Astrocyte of the spinal cord (primary cell): ENCODE results near the gene MTSS2.

Source experiments
- DNase-seq: peaks from one replicate; pipeline ENCODE4 v3.0.0; 2011; ENCODE audit warnings: low read depth, low spot score
- H3K4me3 ChIP-seq: 2 replicates; pipeline ENCODE4 v1.5.1; 2011; ENCODE audit warnings: low read depth, mild to moderate bottlenecking, low read length, moderate library complexity
- in situ Hi-C: cut with HindIII; loops from 2 replicates; pipeline ENCODE4 v1.10.0; 2017; ENCODE audit warnings: low sequenced_read_pairs
- TF ChIP-seq, protein P1 (sequence below): IDR thresholded peaks from 2 replicates; pipeline ENCODE4 v1.5.1; 2012; ENCODE audit warnings: low read depth, mild to moderate bottlenecking, low read length, inconsistent platforms

The MTSS2 gene

DNA sequence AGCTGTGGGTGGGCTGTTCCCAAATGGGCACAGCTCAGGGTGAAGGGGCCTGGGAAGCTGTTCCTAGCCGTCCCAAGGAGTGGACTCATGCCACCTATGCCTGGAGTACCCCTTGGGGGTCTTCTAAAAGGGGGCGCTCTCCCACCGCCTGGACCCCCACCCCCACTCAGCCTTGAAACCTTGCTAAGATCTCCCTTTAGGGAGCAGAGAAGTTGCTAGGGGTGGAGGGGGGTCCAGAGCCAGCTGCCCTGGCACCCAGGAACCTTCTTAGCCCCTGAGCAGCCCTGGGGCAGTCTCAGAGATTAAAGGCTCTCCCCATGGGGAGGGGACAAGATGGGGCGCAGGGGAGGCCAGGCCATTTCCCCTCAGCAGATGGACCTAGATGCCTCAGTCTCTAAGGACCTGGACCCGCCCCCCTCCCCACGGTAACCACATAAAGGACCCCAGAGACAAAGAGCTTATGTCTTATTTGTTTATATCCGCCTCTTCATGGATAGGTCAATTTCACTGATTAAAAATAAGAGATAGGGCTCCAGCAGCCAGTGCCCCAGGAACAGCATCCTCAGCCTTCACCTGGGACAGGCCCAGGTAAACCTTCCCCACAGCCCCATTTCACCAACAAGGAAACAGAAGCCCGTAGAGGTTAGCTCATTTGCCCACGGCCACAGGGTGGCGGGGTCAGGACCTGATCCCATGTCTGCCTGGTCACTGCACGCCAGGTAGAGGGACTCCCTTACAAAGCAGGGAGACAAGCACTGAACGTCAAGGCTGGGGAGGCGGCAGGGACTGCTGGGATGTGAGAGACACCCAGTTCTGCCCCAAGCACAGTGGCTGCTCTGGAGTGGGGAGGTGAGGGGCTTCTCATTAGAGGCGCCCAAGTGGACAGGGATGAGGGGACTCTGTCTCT is 3.4 kb downstream of the MTSS2 start:
- in situ Hi-C loops = no loop called here
- TF ChIP-seq, protein P1, sequence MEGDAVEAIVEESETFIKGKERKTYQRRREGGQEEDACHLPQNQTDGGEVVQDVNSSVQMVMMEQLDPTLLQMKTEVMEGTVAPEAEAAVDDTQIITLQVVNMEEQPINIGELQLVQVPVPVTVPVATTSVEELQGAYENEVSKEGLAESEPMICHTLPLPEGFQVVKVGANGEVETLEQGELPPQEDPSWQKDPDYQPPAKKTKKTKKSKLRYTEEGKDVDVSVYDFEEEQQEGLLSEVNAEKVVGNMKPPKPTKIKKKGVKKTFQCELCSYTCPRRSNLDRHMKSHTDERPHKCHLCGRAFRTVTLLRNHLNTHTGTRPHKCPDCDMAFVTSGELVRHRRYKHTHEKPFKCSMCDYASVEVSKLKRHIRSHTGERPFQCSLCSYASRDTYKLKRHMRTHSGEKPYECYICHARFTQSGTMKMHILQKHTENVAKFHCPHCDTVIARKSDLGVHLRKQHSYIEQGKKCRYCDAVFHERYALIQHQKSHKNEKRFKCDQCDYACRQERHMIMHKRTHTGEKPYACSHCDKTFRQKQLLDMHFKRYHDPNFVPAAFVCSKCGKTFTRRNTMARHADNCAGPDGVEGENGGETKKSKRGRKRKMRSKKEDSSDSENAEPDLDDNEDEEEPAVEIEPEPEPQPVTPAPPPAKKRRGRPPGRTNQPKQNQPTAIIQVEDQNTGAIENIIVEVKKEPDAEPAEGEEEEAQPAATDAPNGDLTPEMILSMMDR = no peak
- no peak for DNase-seq
- no peak overlapping the region for H3K4me3 ChIP-seq

DNA sequence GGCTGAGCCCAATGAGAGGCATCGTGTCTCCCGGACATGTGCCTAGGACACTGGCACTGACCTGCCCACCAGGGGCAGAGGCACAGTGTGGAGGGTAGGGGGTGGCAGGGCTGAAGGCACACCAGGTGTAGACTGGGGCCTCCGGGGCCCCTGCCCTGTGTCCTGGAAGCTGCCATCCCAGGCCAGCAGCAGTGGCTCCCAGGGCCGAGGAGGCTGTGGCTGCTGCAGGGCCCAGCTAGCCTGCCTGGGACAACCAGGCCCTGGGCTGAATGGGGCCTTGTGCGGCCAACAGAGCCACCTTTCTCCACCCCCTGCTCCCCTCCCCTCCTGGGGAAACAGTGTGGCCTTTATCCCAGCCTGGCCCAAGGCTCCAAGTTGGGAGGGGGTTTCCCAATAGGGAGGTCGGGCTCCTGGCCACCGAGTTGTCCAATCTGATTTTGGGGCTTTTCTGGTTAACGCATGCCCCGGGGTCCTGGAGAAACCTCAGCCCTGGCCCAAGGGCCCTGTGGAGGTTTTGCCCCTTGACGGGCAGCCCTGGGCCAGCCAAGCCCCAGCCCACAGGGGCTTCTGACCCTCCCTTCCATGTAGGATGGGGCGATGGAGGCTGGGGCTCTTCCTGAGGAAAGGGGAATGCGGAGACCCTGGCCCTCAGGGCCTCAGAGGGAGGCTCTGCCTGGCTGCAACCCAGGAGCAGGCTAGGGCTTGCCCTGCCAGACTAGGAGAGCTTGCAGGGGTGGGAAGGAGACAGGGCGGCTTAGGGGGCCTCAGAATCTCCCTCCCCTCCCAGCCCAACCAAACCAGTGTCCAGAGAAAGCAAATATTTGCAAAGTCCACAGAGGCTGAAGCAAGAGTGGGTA is 4.2 kb downstream of the MTSS2 start:
- TF ChIP-seq, protein P1 = no peak
- no peak for DNase-seq
- in situ Hi-C loops = no loop called here
- H3K4me3 ChIP-seq = no peak overlapping the region

DNA sequence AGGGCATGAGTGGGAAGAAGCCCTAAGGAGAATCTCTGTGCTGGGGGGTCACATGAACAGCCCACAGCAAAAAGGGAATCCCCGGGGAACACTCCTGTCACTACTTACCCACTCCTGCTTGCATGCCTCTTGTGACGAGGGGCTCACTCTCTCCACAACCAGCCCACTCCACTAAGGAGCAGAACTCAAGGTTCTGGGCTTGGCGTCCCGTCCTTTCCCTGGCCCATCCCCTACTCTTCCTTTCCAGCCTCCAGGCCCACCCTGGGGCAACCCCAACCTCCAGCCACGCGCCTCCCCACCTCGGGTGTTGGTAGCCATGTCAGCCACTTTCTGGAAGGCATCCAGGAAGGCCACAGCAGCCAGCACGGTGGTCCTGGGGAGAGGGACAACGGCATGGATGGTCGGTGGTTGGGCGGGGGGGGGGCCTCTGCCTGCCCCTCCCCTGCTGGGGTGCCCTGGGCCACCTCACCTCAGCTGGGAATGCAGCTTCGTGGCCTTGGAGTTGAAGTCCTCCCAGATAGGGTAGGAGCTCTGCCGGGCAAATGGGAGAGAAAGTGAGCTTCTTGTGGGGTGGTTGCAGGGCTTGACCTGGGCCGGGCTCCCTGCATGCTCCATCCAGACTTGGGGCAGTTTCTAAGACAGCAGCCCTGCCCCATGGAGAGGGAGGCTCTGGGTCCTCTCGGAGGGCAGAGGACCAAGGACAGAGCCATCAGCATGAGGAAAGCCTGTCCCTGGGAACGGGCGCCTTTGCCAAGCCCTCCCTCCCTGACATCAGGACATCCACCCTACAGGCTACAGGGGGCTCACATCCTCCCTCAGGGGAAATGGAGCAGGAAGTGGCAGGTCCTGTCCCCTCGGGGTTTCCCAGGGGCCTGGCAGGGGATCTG is 5.1 kb downstream of the MTSS2 start:
- TF ChIP-seq, protein P1 = no peak
- no peak overlapping the region for H3K4me3 ChIP-seq
- in situ Hi-C loops = no loop called here
- DNase-seq = no peak

DNA sequence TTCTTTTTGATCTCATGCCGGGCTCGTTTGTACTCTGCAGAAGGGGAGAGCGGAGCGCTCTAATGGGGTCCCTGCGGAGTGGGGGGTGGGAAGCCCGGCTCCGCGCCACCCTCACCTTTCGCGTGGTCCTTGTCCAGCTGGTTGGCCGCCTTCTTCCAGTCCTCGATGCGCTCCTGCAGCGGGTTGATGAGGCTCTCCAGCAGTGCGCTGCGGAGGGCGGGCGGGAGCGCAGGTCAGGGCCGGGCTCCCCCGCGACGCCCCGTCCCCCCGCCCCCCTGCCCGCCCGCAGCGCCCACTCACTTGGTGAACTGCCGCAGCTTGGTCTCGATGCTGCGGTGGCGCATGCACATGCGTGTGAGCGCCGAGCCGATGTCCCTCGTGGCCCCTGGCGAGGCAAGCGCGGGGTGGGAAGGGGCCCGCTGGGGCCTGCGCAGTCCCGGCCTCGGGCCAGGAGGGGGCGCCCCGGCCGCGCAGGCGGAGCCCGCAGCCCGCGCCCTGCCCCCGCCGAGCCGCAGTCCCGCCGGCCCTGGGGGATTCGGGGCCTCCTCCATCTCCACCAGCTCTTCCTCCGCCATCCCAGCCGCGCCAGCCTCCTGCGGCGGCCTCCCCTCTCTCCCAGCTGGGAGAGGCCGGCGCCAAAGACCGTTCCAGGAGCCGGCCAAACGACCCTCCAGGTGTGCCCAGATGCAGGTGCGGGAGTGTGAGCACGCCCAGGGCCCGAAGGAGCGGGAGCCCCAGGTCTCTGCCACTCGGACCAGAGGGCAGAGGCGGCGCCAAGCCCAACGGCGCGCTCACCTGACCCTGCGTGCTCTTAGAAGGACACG is 6.0 kb downstream of the MTSS2 start:
- TF ChIP-seq, protein P1 = peak; percentile 46
- in situ Hi-C loops = no loop called here
- DNase-seq = no peak
- no peak overlapping the region for H3K4me3 ChIP-seq

DNA sequence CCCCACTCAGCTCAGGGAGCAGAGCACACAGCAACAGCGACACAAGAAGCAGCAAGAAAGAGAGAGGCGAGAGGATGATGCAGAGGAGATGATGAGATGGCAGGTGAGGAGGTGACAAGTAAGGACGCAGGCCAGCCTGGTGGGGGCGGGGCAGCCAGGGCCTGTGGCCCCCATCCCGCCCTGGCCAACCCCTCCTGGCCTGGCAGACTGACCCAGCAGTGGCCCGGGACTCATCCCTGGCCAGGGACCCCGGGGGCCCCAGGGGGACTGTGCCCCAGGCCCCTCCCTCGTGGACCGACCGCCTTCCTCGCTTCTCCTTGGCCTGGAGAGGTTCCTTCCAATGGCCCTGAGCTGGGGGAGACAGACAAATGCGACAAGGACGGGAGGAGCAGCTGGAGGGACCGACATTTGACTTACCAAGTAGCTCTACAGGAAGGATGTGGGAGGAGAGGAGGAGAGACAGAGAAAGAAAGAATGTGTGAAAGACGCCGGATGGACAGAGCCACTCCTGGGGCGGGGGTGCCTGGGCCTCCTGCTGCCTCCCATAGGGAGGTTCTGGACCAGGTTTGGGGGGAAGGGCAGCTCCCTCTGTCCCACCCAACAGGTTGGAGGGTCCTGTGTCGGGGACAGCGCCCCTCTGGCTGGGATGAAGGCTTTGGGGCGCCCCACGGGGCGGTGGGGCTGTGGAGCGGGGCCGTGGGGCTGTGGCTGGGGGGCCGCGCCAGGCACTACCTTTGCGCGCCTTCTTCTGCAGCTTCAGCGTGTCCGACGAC is 6.8 kb downstream of the MTSS2 start:
- TF ChIP-seq, protein P1 = no peak
- H3K4me3 ChIP-seq = no peak overlapping the region
- in situ Hi-C loops = no loop called here
- DNase-seq = no peak
